Stimulated activated CD8-positive, alpha-beta memory T cell treated with anti-CD3 and anti-CD28 coated beads, Interleukin-4, amount 100 ng/mL, for 4 hours (primary cell): ENCODE results near the gene CCDC12.

Source experiments
- DNase-seq, 2 donors: peaks; one replicate each; pipeline ENCODE4 v3.0.0-alpha.2; 2020; ENCODE audit warnings: low read depth in 2 of 2, low spot score in 1 of 2

CCDC12 gene

GRCh38 chr3:46878781-46879436 is 97.6 kb downstream of the CCDC12 start:
- DNase-seq = no peak

- no peak for DNase-seq
Observed at GRCh38 chr3:46877406-46878125, 99.0 kb downstream of the CCDC12 start, which contains the start of gene PTH1R. TSS of gene PTH1R (plus strand) at chr3:46877721. CDS start at chr3:46883560, 5,839 bp downstream.

GRCh38 chr3:46876313-46877300 is 99.9 kb downstream of the CCDC12 start:
- no peak for DNase-seq

- DNase-seq = no peak
Observed at GRCh38 chr3:46875560-46875959, 101.0 kb downstream of the CCDC12 start.

GRCh38 chr3:46874430-46874829 is 102.1 kb downstream of the CCDC12 start:
- no peak for DNase-seq

- DNase-seq = no peak
Observed at GRCh38 chr3:46873521-46873920, 103.0 kb downstream of the CCDC12 start.
